CD14-positive monocyte (primary cell): ENCODE data around the gene MYO16. TPM values are rescaled to one million over a fixed set of nuclear protein-coding genes. Genes with fewer than 3 reads are reported as not detected.

Source experiments
- DNase-seq, 3 donors: peaks; one replicate each; pipeline ENCODE4 v3.0.0-alpha.2; 2011 to 2022
- H2AFZ ChIP-seq: 2 replicates; pipeline ENCODE4 v1.6.0; 2012; ENCODE audit warnings: mild to moderate bottlenecking, low read depth, low read length, inconsistent platforms; ENCODE audit not compliant: insufficient read depth, poor library complexity, severe bottlenecking
- H3K27ac ChIP-seq, 2 donors: 1 replicate in 1 of 2; 2 replicates in 1 of 2; pipeline ENCODE4 v1.5.1; 2012 to 2013; ENCODE audit warnings: low read length in 2 of 2, control low read depth in 1 of 2, inconsistent platforms in 1 of 2, low read depth in 1 of 2, mild to moderate bottlenecking in 1 of 2
- H3K27me3 ChIP-seq, 2 donors: one replicate each; pipeline versions ENCODE4 v1.6.0 to v1.6.1; 2011 to 2013; ENCODE audit warnings: low read length in 2 of 2; ENCODE audit not compliant: control insufficient read depth in 2 of 2, insufficient read depth in 2 of 2
- H3K36me3 ChIP-seq, 2 donors: replicated peaks in 1 of 2; 1 replicate in 1 of 2; 2 replicates in 1 of 2; pipeline versions ENCODE4 v1.5.1 to v1.6.1; 2012 to 2013; ENCODE audit warnings: low read length in 2 of 2, control low read depth in 1 of 2, inconsistent platforms in 1 of 2, mild to moderate bottlenecking in 1 of 2; ENCODE audit not compliant: insufficient read depth in 2 of 2, control insufficient read depth in 1 of 2
- H3K4me1 ChIP-seq, 2 donors: 1 replicate in 1 of 2; 2 replicates in 1 of 2; pipeline versions ENCODE4 v1.5.1 to v1.6.1; 2012 to 2013; ENCODE audit warnings: low read length in 2 of 2, control low read depth in 1 of 2, inconsistent platforms in 1 of 2, mild to moderate bottlenecking in 1 of 2, moderate library complexity in 1 of 2; ENCODE audit not compliant: insufficient read depth in 2 of 2, control insufficient read depth in 1 of 2
- H3K4me2 ChIP-seq: replicated peaks from 2 replicates; pipeline ENCODE3; 2012; ENCODE audit warnings: low read length, moderate library complexity, mild to moderate bottlenecking; ENCODE audit not compliant: poor library complexity, severe bottlenecking; ENCODE audit errors: extremely low read depth
- H3K4me3 ChIP-seq, 3 experiments: fragments of 200-600 bp in 1 of 3; sonication (generic) in 1 of 3; replicated peaks in 1 of 3; 1 replicate in 2 of 3; 2 replicates in 1 of 3; pipeline ENCODE4 v1.5.1; 2011 to 2013; ENCODE audit warnings: low read length in 3 of 3, mild to moderate bottlenecking in 3 of 3, control low read depth in 2 of 3, low read depth in 2 of 3, inconsistent platforms in 1 of 3, moderate library complexity in 1 of 3
- H3K79me2 ChIP-seq: 2 replicates; pipeline ENCODE4 v1.6.0; 2012; ENCODE audit warnings: mild to moderate bottlenecking, control low read depth, inconsistent platforms, low read length, moderate library complexity; ENCODE audit not compliant: insufficient read depth
- H3K9ac ChIP-seq: 2 replicates; pipeline ENCODE4 v1.6.0; 2017; ENCODE audit warnings: low read length, mild to moderate bottlenecking; ENCODE audit not compliant: insufficient read depth, poor library complexity, severe bottlenecking
- H3K9me3 ChIP-seq, 2 donors: replicated peaks in 1 of 2; 1 replicate in 1 of 2; 2 replicates in 1 of 2; pipeline versions ENCODE4 v1.5.1 to v1.6.1; 2012 to 2013; ENCODE audit warnings: low read length in 2 of 2, control low read depth in 1 of 2; ENCODE audit not compliant: control insufficient read depth in 1 of 2, insufficient read depth in 1 of 2
- H4K20me1 ChIP-seq: 2 replicates; pipeline ENCODE4 v1.6.0; 2012; ENCODE audit warnings: mild to moderate bottlenecking, low read length, control low read depth, moderate library complexity; ENCODE audit not compliant: insufficient read depth
- H3K27ac Mint-ChIP-seq, 7 donors: one replicate each; pipeline ENCODE4 v1.8.0; 2020; ENCODE audit warnings: mild to moderate bottlenecking in 7 of 7, mixed read lengths in 7 of 7, moderate library complexity in 6 of 7, inconsistent platforms in 2 of 7
- H3K27me3 Mint-ChIP-seq, 3 donors: one replicate each; pipeline ENCODE4 v1.8.0; 2021 to 2022; ENCODE audit warnings: low read depth in 3 of 3, mild to moderate bottlenecking in 3 of 3, mixed read lengths in 3 of 3, moderate library complexity in 3 of 3, inconsistent platforms in 1 of 3
- H3K36me3 Mint-ChIP-seq, 2 donors: one replicate each; pipeline ENCODE4 v1.8.0; 2020; ENCODE audit warnings: mixed read lengths in 2 of 2, inconsistent platforms in 1 of 2, mild to moderate bottlenecking in 1 of 2
- H3K4me1 Mint-ChIP-seq: one replicate; pipeline ENCODE4 v1.8.0; 2020; ENCODE audit warnings: mild to moderate bottlenecking, mixed read lengths
- H3K4me3 Mint-ChIP-seq, 2 donors: one replicate each; pipeline ENCODE4 v1.8.0; 2020; ENCODE audit warnings: mild to moderate bottlenecking in 2 of 2, mixed read lengths in 2 of 2, moderate library complexity in 1 of 2
- H3K9me3 Mint-ChIP-seq, 7 donors: one replicate each; pipeline ENCODE4 v1.8.0; 2020 to 2022; ENCODE audit warnings: mixed read lengths in 7 of 7, mild to moderate bottlenecking in 6 of 7, moderate library complexity in 6 of 7, inconsistent platforms in 2 of 7
- CTCF ChIP-seq: fragments of 200-600 bp; IDR thresholded peaks from one replicate; pipeline ENCODE4 v1.8.0; 2022; ENCODE audit warnings: antibody characterized with exemption, mild to moderate bottlenecking
- WGBS: methylation state at CpG from one replicate; pipeline ENCODE4 v1.1.5; 2013; ENCODE audit warnings: missing lambda C conversion rate; ENCODE audit not compliant: insufficient coverage; 5-methylcytosine and 5-hydroxymethylcytosine counted together
- intact Hi-C, 2 donors: fragments of 100-400 bp; cut with micrococcal nuclease; formaldehyde crosslinking; loops; one replicate each; pipeline versions ENCODE4 v1.15.0 to v1.15.1; 2023
- polyA plus RNA-seq, 3 donors: library from polyadenylated mRNA; depleted of rRNA in 1 of 3; unstranded in 2 of 3; stranded (reverse) in 1 of 3; fragments of 300-500 nt in 2 of 3; fragments of >200 nt in 1 of 3; fragmentation: Illumina TruSeq in 2 of 3; gene quantifications; 1 replicate in 2 of 3; 2 replicates in 1 of 3; pipeline ENCODE4 v1.2.3, GENCODE V29; 2012 to 2021

The MYO16 gene
- polyA plus RNA-seq, 3 donors: not detected

DNA sequence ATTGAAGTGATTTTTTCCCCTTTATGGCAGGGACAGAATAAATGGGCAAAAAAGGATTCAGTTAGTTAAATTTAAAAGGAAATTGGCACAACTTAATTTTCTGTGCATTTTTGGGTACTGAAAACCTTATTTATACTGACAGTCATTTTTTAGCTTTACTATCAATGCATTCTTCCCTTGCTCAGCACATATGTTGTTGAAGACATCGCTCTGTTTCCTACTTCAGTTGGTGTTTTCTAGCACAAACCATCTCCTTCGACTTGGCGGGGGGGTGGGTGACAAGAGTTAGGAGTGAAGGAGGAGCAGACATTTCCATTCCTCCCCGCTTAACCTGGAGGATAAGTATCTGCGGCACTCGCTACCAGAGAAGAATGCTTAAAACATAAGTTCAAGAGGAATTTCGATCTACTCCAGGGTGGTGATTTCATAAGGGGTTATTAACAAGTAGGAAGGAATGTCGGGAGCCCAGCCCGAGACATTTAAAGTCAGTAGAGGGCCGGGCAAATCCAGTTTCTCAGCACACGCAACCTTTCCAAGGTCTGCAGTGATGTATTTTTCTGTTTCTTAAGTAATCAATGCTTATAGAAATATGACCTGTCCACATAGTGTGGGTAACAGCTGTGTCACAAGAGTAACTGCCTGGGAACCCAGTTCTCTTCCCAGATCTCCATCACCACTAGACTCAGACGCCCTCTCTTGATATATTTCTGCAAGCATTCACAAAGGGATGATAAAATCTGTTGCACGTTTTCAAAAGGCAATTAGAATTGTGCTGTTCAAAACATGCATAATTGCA lies 525.8 kb downstream of the MYO16 start:
- peaks cover 7% of the 10 kb centered on the region for H3K4me1 Mint-ChIP-seq
- Histone ChIP-seq H3K9ac (no peak overlapping the region), H3K4me3 (no peak overlapping the region), H3K27me3 (no peaks in the 10 kb centered on the region), H2AFZ (no peak overlapping the region), H4K20me1 (no peaks in the 10 kb centered on the region), H3K9me3 (no peaks in the 10 kb centered on the region), H3K79me2 (no peaks in the 10 kb centered on the region), H3K36me3 (no peaks in the 10 kb centered on the region), H3K27ac (no peak overlapping the region), H3K4me1 (no peaks in the 10 kb centered on the region), H3K4me2 (no peak overlapping the region)
- WGBS: 80% methylated on average over 3 of the region's 13 CpGs
- no peak overlapping the region for H3K4me3 Mint-ChIP-seq
- H3K9me3 Mint-ChIP-seq: no peaks in the 10 kb centered on the region
- intact Hi-C loops: loop anchor here in 1 of 2 donors (10.0 kb wide), 1 partner anchor 960 kb away; no protein-coding TSS in a partner anchor
- H3K27ac Mint-ChIP-seq: no peak overlapping the region
- DNase-seq: no peak
- H3K27me3 Mint-ChIP-seq: peaks cover 10 to 14% (median 13%) of the 10 kb centered on the region in 3 donors
- no peak for TF ChIP-seq CTCF
- H3K36me3 Mint-ChIP-seq: no peaks in the 10 kb centered on the region

DNA sequence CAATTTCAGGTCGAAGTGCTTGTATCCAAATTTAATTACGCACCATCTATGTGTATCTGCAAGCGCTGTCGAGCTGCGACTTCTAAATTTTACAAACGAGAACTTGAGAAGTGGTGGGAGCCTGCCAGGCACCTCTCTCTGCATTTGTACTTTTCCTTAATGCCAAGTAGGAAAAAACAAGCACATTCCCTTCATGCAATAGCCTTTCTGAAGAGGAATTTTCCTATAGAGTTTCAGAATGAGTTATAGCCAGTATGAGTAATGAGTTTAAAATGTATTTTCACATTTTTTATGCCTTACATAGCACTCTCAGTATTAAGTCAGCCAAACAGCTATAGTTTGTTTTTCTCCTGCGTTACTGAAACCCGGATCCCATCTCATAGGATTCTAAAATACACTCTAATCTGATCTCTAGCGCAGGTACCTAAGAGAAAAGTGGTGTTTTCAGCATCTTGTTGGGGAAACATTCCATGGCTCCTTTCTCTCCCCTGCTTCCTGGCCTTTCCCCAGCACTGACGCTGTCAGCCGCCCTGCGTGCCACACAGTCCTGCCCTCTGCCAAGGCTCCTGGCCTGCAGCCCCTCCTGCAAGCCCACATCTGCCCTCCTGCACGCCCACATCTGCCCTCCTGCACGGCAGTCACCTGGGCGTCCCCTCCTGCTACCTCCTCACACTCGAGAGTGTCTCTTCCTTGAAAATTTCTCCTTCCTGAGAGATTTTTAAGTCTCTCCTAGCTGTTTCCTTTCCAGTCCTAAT lies 526.9 kb downstream of the MYO16 start:
- TF ChIP-seq CTCF: no peak
- Mint-ChIP-seq H3K27me3 (peaks cover 10 to 14% (median 13%) of the 10 kb centered on the region in 3 donors), H3K27ac (no peak overlapping the region), H3K4me3 (no peak overlapping the region), H3K9me3 (no peaks in the 10 kb centered on the region), H3K4me1 (peaks cover 10% of the 10 kb centered on the region), H3K36me3 (no peaks in the 10 kb centered on the region)
- intact Hi-C loops: loop anchor here in 1 of 2 donors (10.0 kb wide), 1 partner anchor 958 kb away; no protein-coding TSS in a partner anchor
- H3K4me3 ChIP-seq: no peak overlapping the region
- H4K20me1 ChIP-seq: no peaks in the 10 kb centered on the region
- H2AFZ ChIP-seq: no peak overlapping the region
- H3K36me3 ChIP-seq: no peaks in the 10 kb centered on the region
- H3K27ac ChIP-seq: no peak overlapping the region
- no peak for DNase-seq
- no peaks in the 10 kb centered on the region for H3K9me3 ChIP-seq
- no peak overlapping the region for H3K4me2 ChIP-seq
- WGBS: 96% methylated on average over 5 of the region's 16 CpGs
- H3K79me2 ChIP-seq: no peaks in the 10 kb centered on the region
- no peaks in the 10 kb centered on the region for H3K27me3 ChIP-seq
- no peaks in the 10 kb centered on the region for H3K4me1 ChIP-seq
- no peak overlapping the region for H3K9ac ChIP-seq
